22Rv1 (cell line): ENCODE measurements around the gene SHANK2.

ENCODE experiments used
- H3K27ac ChIP-seq: fragments of 450-650 bp; 2 replicates; pipeline ENCODE4 v1.5.1; 2017
- CTCF ChIP-seq: fragments of 450-650 bp; IDR thresholded peaks from 2 replicates; pipeline ENCODE4 v1.5.1; 2017; ENCODE audit warnings: mild to moderate bottlenecking
- ZFX ChIP-seq: fragments of 450-650 bp; IDR thresholded peaks from 2 replicates; pipeline ENCODE4 v1.6.1; 2017; ENCODE audit warnings: antibody characterized with exemption, borderline replicate concordance

Gene SHANK2

GRCh38 chr11:71252269-71252769 is at the start of gene SHANK2:
Gene SHANK2 (minus strand): TSS chr11:71252577. CDS start chr11:71147326, 105,251 bp downstream.
- H3K27ac ChIP-seq = peak within 1 kb of the TSS; percentile 77
- TF ChIP-seq CTCF (no peak), ZFX (no peak)

GRCh38 chr11:71301858-71302533 is 49.6 kb upstream of the SHANK2 start:
- TF ChIP-seq CTCF = no peak
- no peak for TF ChIP-seq ZFX
- no peak overlapping the region for H3K27ac ChIP-seq

GRCh38 chr11:71301046-71301857 is 48.9 kb upstream of the SHANK2 start:
- TF ChIP-seq CTCF (no peak), ZFX (no peak)
- H3K27ac ChIP-seq = no peak overlapping the region

- TF ChIP-seq CTCF (no peak), ZFX (no peak)
- H3K27ac ChIP-seq = no peak overlapping the region
These were observed 47.8 kb upstream of the SHANK2 start for GRCh38 chr11:71300187-71300586.

- TF ChIP-seq CTCF = no peak
- no peak for TF ChIP-seq ZFX
- no peak overlapping the region for H3K27ac ChIP-seq
These were observed 46.4 kb upstream of the SHANK2 start for GRCh38 chr11:71298761-71299181.

GRCh38 chr11:71298016-71298550 is 45.7 kb upstream of the SHANK2 start:
- TF ChIP-seq ZFX = no peak
- no peak for TF ChIP-seq CTCF
- no peak overlapping the region for H3K27ac ChIP-seq
